GM21423 (cell line): ENCODE data around the gene PRRC1.
"Not testable (repeated sequence)": the region's sequence is repeated elsewhere in the genome, so short reads cannot be mapped to it uniquely, and the experiment has no call there.

ENCODE experiments used
- ATAC-seq: cut with Tn5 transposase; IDR thresholded peaks from one replicate; pipeline ENCODE4 v1.9.1; 2021; ENCODE audit warnings: mild to moderate bottlenecking, moderate library complexity; ENCODE audit not compliant: unreplicated experiment

PRRC1 gene

DNA sequence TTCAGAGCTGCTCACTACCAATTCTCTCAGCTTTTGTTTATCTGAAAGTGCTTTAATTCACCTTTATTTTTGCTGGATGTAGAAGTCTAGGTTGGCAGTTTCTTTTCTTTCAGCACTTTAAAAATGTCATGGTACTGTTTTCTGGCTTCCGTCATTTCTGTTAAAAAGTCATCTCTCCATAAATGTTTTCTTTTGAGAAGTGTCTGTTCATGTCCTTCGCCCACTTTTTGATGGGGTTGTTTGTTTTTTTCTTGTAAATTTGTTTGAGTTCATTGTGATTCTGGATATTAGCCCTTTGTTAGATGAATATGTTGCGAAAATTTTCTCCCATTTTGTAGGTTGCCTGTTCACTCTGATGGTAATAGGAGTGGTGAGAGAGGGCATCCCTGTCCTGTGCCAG is 23.1 kb downstream of the PRRC1 start:
- ATAC-seq, result not testable (repeated sequence)

DNA sequence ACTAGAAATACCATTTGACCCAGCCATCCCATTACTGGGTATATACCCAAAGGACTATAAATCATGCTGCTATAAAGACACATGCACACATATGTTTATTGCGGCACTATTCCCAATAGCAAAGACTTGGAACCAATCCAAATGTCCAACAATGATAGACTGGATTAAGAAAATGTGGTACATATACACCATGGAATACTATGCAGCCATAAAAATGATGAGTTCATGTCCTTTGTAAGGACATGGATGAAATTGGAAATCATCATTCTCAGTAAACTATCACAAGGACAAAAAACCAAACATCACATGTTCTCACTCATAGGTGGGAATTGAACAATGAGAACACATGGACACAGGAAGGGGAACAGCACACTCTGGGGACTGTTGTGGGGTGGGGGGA is 27.8 kb downstream of the PRRC1 start:
- ATAC-seq, result not testable (repeated sequence)

DNA sequence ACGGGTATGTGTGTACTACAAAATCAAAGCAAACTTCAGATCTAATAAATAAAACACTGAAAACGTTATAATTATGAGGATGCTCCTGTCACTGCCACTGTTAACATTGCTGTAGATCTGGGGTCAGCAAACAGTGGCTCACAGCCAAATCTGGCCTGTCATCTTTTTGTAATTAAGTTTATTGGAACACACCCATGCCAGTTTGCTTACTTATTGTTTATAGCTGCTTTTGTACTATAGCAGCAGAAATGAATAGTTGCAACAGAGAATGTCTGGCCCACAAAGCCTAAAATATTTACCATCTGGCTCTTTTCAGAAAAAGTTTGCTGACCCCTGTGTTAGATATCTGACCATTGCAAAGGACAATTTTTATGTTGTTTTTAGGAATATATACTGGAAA is 32.1 kb downstream of the PRRC1 start:
- ATAC-seq, result no peak

DNA sequence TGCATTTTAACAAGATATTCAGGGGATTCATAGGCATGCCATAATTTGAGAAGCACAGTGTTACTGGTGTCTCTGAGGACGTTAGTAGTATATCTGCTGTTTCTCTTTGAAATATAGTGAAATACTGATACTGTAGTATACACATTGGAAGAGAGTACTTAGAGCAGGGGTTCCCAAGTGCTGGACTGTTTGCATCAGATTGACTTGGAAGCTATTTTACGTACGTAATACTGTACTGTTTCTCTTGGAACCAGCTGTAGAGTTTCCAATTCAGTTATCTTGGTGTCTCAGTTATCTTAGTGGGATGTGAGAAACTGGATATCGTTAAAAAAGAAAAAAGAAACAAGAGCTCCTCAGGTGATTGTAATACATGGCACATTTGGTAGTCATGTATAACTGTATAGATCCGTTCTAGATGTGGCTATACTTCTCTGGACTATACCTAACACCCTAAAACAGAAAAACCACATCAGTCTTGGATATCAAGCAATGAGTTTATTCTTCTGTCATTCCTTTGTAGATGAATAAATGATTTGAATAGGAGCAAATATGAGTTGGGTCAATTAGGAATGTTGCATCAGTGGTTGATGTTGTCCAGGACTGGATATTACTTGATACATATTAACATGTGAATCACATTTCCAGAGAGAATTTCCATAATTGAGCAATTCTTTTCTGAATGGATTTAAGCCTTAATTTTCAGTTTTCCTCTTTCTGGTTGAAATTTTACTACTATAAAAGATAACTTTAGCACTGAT is 33.4 kb downstream of the PRRC1 start:
- ATAC-seq, result no peak

DNA sequence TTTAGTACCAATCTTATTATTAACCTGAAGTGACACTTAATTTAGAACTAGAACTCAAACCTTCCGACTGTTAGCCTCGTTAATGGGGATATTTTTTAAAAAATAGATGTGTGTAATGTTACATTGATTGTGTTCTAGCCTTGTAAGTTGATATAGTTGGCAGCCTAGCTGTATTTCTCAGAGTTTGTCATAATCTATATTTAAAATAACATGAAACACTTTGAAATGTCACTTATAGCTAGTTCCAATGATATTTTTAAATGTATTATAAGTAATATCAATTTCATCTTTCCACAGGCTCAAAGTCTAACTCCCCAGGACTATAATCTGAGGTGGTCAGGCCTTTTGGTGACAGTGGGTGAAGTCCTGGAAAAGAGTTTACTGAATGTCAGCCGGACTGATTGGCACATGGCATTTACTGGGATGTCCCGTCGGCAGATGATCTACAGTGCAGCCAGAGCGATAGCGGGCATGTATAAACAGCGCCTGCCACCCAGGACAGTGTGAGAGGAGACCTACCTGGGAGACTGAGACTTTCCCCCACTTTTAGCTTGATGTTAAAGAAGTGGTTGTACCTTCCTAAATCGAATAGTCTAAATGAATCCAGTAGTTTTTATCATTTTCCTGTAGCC is 34.1 kb downstream of the PRRC1 start:
- no peak for ATAC-seq

DNA sequence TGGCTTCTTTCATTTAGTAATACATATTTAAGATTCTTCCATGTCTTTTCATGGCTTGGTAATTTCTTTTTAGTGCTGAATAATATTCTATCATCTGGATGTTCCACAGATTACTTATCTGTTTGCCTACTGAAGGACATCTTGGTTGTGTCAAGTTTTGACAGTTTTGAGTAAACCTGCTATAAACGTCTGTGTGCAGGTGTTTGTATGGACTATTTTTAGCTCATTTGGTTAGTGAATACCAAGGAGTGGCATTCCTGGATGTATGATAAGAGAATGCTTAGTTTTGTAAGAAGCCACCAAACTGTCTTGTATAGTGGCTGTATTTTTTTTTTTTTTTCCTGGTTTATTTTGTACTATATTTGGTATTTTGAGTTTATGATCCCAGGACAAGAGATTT is 38.4 kb downstream of the PRRC1 start:
- ATAC-seq, result no peak

DNA sequence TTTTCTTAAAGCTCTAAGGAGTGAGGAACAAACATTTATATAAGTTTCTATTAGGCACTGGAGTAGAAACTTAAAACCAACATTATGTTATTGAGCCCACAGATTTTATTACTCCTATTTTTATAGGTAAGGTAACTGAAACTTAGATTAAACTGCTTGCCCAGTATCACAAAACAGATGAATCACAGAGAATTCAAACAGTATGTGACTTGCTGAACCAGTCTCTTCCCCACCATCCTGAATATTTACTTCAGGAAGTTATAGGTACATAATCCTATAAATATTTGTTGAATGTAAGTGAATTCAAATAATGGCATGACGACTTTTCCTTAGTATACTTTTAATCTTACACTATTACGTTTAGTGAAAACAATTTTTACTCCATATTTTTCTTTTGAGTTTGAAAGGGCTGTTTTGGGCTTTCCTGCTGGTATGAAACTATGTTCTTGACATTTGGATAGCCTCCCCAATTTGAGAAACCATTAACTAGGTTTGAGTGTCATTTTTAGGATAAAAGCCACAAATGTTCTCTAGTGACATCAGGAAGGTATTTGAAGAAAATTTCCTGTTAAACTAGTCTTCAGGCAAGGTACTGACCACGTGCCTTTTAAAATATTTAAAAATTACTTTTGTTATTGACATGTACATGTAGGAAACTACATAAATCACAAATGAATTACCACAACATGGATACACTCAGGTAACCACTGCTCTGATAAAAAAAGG is 39.3 kb downstream of the PRRC1 start:
- ATAC-seq, result no peak

DNA sequence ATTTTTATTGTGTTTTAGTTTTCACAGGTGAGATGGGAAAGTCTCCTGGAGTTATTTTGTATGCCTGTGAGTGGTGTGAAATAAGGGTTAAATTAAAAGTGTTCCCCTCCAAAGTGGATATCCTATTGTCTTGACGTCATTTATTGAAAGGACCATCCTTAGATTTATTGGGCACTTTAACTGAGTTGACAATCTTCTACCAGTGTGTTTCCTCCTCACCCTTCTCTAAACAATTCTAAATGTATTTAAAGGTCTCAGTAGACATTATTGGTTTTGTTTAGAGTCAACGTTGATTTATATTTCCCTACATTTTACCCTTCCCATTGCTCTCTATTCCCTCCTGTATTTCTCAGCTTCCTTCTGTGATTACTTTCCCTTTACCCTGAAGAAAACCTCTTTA is 40.8 kb downstream of the PRRC1 start:
- ATAC-seq, result no peak

DNA sequence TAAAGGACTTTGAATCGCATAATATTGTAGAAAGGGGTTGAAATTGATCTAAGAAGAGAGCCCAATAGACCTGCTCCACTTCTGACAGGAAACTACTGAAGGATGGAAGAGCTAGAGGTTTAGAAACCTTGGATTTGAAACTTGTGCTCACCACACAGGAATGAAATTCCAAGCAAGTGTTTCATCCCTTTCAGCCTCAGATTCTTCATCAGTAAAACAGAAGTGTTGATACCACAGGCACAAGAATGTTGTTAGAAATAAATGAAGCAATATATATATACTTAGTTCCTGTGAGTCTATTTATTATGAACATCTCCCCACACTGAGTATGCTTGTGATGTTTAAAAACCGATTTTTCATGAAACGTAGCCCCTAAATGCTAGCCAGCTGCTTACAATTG is 43.8 kb downstream of the PRRC1 start:
- no peak for ATAC-seq

DNA sequence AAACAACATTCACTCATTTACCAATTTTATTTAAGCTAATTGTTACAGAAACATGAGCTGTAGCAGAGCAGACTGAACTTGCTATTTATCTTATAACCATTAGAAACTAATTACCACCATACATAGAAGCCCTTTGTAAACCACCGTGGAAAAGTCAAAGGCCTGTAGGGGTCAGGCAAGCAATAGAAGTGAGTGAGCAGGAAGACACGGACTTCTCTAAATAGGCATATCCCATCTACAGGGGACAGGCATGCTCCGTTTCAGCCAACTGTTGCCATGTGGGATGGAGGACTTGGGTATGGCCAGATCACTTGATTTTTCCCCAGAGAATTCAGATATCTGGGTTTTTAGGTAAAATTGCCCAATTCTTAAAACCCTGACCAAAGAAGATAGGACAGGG is 44.8 kb downstream of the PRRC1 start:
- ATAC-seq, result no peak

DNA sequence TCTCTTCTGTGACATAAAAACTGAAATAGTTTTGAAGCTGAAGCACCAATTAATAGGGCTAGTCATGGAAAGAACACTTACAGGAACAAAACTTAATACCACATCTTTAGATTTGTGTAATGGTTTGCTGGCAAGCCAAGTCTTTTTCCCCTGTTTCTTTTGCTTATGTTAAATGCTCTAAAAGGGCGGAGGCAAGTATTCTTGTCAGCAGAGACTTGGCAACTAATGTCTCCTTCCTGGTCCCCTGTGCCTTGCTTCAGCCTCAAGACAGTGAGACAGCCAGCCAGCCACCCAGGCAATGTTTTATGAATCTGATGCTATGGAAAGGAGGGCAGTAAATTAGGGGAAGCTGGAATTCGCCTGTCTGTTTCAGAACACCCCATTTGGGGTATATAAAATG is 45.7 kb downstream of the PRRC1 start:
- no peak for ATAC-seq

DNA sequence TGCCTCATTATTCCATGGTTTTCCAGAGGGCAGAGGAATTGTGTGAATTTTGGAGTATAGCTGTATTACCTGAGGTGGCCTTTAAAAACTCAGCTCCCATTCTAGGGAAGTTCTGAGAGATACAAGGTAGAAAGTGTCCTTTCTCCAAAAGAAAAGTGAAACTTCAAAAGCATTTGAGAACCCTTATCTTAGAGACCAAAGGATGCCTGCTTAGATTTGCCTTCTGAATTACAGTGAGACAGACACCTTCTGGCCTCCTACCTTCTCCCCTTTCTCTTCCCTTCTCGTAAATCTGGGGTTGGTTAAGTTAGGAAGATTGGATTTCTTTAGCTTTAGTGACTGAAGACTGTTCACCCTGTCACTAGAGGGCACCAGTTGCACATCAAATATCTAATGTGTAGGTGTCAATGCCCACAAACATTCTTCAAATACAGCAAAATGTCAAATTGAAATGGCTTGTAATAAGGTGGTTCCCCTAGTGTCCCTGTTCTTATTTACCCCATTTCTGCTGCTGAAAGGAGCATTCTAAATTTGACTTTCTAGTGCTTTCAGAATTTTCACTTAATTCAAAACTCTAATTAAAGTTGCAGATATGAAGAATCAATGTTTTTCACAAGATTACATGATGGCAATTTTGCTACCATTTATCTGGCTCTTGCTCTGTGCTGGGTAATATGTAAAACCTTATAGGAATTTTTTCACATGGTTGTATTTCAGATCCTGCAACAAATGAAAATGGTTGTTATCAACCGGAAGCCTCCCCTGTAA is 46.7 kb downstream of the PRRC1 start:
- ATAC-seq, result peak; percentile 36

DNA sequence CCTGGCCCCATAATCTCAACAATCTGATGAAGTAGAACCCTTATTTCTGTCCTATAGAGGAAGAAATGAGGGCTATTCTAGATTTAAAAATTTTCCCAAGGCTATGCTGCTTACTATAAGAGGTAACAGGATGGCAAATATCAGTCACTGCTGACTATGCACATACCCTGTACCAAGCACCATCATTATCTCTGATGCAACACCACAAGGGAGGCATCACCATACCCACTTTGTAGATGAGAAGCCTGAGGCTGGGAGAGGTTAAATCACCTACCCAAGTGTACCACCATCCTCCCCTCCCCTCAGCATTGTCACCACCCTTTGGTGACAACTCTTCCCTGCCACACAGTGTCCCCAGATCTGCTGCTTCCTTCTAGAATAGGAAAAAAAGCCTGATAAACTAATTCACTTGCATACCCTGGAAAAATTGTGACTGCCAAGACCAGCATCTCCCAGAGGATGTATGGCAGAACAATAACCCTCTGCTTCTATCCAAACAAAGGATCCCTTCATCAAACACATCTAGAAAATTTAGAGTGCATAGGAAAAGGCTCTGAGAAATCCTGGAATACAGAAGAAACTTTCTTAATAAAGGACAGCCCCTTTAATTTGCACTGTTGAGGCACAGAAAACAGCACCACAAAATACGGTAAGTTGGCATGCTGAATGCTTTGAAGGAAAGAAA is 48.3 kb downstream of the PRRC1 start:
- no peak for ATAC-seq

DNA sequence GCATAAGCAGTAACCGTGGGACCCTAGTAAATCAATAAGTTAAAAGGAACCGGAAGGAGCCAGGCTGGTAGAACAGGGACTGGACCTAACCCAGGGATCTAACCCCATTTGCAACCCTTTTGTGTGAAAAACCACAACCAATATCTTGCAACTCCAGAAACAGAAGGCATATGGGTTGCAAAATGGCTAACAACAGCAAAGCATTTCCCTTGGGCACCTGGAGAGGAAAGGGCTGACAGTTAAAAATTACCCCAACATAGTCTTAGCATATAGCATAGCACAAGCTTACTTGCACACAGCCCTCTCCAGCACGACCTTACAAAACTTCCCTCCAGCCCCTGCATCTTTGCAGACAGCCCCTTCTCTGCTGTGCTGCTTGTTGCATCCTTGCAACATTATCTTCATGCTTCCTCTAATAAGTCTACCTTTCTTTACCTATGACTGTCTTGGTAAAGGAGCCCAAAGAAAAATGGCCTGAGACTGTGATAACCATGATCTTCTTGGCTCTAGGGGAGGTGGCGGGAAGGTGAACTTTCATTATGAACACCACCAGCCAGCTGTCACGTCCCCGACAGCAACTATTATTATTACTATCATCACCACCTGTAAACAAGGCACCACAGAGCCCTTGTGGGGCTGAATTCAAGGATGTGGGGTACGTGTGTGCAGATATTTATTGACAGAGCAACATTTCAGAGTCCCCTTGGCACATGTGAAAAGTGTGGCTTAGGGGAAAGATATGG is 49.8 kb downstream of the PRRC1 start:
- peak; percentile 65 for ATAC-seq

DNA sequence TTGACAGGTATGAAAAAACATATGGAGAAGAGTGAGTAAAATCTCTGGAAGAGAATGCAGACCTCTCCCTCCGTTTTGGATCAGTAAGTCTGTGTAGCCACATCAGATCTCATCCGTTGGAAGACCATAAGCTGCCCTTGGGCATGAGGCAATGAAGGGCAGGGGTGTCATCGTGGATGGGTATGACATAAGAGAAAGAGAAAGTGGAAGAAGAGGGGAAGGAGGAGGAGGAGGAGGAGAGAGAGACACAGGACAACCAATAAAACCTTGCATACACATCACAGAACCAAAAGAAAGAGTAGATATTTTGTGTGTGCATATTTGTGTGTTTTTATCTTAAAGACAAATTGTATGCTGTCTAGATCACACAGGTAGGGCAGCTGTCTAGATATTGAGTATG is 50.7 kb downstream of the PRRC1 start:
- ATAC-seq, result no peak

DNA sequence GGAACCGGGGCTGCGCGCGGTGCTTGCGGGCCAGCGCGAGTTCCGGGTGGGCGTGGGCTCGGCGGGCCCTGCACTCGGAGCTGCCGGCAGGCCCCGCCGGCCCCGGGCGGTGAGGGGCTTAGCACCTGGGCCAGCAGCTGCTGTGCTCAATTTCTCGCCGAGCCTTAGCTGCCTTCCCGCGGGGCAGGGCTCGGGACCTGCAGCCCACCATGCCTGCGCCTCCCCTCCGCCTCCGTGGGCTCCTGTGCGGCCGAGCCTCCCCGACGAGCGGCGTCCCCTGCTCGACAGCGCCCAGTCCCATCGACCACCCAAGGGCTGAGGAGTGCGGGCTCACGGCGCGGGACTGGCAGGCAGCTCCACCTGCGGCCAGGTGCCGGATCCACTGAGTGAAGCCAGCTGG is 52.0 kb downstream of the PRRC1 start:
- not testable (repeated sequence) for ATAC-seq

DNA sequence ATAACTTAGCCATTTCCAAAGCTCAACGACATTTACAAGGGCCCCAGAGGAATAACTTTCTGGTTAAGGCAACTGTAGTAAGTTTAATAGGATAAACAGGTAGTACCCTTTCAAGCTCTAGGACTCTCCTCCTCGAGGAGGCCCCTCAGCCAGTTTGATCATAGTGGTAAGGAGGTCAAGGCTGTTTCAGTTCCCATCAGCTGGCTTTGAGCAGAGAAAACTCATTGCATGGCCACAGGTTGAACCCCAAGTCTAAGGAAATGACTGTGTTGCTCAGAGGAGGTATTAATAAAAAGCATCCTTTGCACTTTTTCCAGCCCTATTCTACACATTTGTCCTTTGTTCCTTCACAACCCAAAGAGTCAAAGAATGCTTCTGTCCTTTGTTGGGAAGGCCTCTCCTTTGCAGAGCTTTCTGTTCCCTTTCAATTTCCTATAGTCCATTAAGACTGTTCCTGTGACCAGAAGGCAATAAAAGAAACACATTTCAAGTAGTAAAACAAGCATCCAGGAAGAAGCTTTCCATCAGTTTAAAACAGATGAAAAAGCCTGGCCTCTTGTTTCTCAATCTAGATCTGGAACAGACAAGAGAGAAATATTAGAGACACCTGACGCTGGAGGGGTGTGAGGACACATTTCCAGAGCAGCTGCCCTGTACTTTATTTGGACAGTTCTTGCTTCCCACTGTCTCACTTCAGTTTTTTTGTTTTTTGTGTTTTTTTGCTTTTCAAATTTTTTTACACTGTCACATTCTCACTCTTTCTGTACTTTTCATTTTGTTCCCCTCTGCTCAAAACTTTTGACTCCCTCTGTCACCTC is 54.1 kb downstream of the PRRC1 start:
- ATAC-seq, result peak; percentile 56

DNA sequence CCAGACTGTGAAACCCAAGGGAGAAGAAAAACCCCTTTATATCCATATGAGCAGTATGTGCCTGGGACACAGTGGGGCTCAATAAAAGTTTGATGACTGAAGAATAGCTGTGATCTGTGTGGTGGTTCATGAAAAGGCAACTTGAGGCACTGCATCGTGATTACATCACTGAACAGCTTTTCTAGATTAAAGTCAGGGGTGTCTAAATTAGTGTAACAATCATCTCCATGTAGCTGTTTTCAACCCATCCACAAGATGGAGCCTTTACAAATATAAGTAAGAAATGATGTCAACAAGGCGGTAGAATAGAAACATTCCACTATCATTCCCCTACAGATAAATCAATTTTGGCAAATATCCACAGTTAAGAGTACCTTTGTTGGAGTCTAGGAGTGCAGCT is 55.5 kb downstream of the PRRC1 start:
- no peak for ATAC-seq
